ENCODE measurements around the gene DPYSL4.

The DPYSL4 gene

GRCh38 chr10:132186488-132187429 is at the start of gene DPYSL4:
TSS of gene DPYSL4 (plus strand) at chr10:132186948. CDS start at chr10:132187064, 116 bp downstream.
- Histone ChIP-seq H3K4me1 (ENCODE audit: control insufficient read depth, insufficient read depth, low read length) (no peaks in the 10 kb centered on the region), H3K9ac (ENCODE audit: low read depth, low read length) (peak within 1 kb of the TSS; percentile 26), H3K9me3 (ENCODE audit: control insufficient read depth, insufficient read depth, low read length) (no peaks in the 10 kb centered on the region), H3K4me3 (ENCODE audit: low read depth, low read length) (peak within 1 kb of the TSS; percentile 61), H3K27me3 (ENCODE audit: control insufficient read depth, insufficient read depth, low read length) (peaks cover 45% of the 10 kb centered on the region), H3K36me3 (ENCODE audit: control insufficient read depth, insufficient read depth, low read length) (no peaks in the 10 kb centered on the region)

- no peak overlapping the region for H3K9ac ChIP-seq (ENCODE audit: low read depth, low read length)
- H3K4me1 ChIP-seq (ENCODE audit: control insufficient read depth, insufficient read depth, low read length): no peaks in the 10 kb centered on the region
- H3K27me3 ChIP-seq (ENCODE audit: control insufficient read depth, insufficient read depth, low read length): no peaks in the 10 kb centered on the region
- H3K4me3 ChIP-seq (ENCODE audit: low read depth, low read length): no peak overlapping the region
- H3K36me3 ChIP-seq (ENCODE audit: control insufficient read depth, insufficient read depth, low read length): peaks cover 2% of the 10 kb centered on the region
- no peaks in the 10 kb centered on the region for H3K9me3 ChIP-seq (ENCODE audit: control insufficient read depth, insufficient read depth, low read length)
Observed at GRCh38 chr10:132137111-132138072, 49.4 kb upstream of the DPYSL4 start.

- H3K36me3 ChIP-seq (ENCODE audit: control insufficient read depth, insufficient read depth, low read length): peaks cover 2% of the 10 kb centered on the region
- H3K9ac ChIP-seq (ENCODE audit: low read depth, low read length): no peak overlapping the region
- H3K9me3 ChIP-seq (ENCODE audit: control insufficient read depth, insufficient read depth, low read length): no peaks in the 10 kb centered on the region
- H3K27me3 ChIP-seq (ENCODE audit: control insufficient read depth, insufficient read depth, low read length): no peaks in the 10 kb centered on the region
- no peaks in the 10 kb centered on the region for H3K4me1 ChIP-seq (ENCODE audit: control insufficient read depth, insufficient read depth, low read length)
- no peak overlapping the region for H3K4me3 ChIP-seq (ENCODE audit: low read depth, low read length)
Observed at GRCh38 chr10:132138133-132138532, 48.6 kb upstream of the DPYSL4 start.

- no peaks in the 10 kb centered on the region for H3K4me1 ChIP-seq (ENCODE audit: control insufficient read depth, insufficient read depth, low read length)
- no peaks in the 10 kb centered on the region for H3K9me3 ChIP-seq (ENCODE audit: control insufficient read depth, insufficient read depth, low read length)
- no peak overlapping the region for H3K4me3 ChIP-seq (ENCODE audit: low read depth, low read length)
- H3K27me3 ChIP-seq (ENCODE audit: control insufficient read depth, insufficient read depth, low read length): no peaks in the 10 kb centered on the region
- peaks cover 2% of the 10 kb centered on the region for H3K36me3 ChIP-seq (ENCODE audit: control insufficient read depth, insufficient read depth, low read length)
- no peak overlapping the region for H3K9ac ChIP-seq (ENCODE audit: low read depth, low read length)
Observed at GRCh38 chr10:132138596-132138995, 48.2 kb upstream of the DPYSL4 start.

- Histone ChIP-seq H3K4me1 (ENCODE audit: control insufficient read depth, insufficient read depth, low read length) (no peaks in the 10 kb centered on the region), H3K4me3 (ENCODE audit: low read depth, low read length) (no peak overlapping the region), H3K27me3 (ENCODE audit: control insufficient read depth, insufficient read depth, low read length) (no peaks in the 10 kb centered on the region)
Observed at GRCh38 chr10:132139526-132139925, 47.2 kb upstream of the DPYSL4 start.

GRCh38 chr10:132140167-132140925 is 46.4 kb upstream of the DPYSL4 start:
- H3K4me1 ChIP-seq (ENCODE audit: control insufficient read depth, insufficient read depth, low read length): no peaks in the 10 kb centered on the region
- H3K27me3 ChIP-seq (ENCODE audit: control insufficient read depth, insufficient read depth, low read length): no peaks in the 10 kb centered on the region
- H3K4me3 ChIP-seq (ENCODE audit: low read depth, low read length): no peak overlapping the region
- no peaks in the 10 kb centered on the region for H3K9me3 ChIP-seq (ENCODE audit: control insufficient read depth, insufficient read depth, low read length)
- peaks cover 2% of the 10 kb centered on the region for H3K36me3 ChIP-seq (ENCODE audit: control insufficient read depth, insufficient read depth, low read length)
- H3K9ac ChIP-seq (ENCODE audit: low read depth, low read length): no peak overlapping the region

More at GRCh38 chr10:132139526-132139925, 47.2 kb upstream of the DPYSL4 start:
- peaks cover 2% of the 10 kb centered on the region for H3K36me3 ChIP-seq (ENCODE audit: control insufficient read depth, insufficient read depth, low read length)
- H3K9me3 ChIP-seq (ENCODE audit: control insufficient read depth, insufficient read depth, low read length): no peaks in the 10 kb centered on the region
- no peak overlapping the region for H3K9ac ChIP-seq (ENCODE audit: low read depth, low read length)

- H3K4me1 ChIP-seq (ENCODE audit: control insufficient read depth, insufficient read depth, low read length): no peaks in the 10 kb centered on the region
- H3K9me3 ChIP-seq (ENCODE audit: control insufficient read depth, insufficient read depth, low read length): no peaks in the 10 kb centered on the region
- H3K9ac ChIP-seq (ENCODE audit: low read depth, low read length): no peak overlapping the region
- H3K27me3 ChIP-seq (ENCODE audit: control insufficient read depth, insufficient read depth, low read length): no peaks in the 10 kb centered on the region
- H3K4me3 ChIP-seq (ENCODE audit: low read depth, low read length): no peak overlapping the region
- peaks cover 2% of the 10 kb centered on the region for H3K36me3 ChIP-seq (ENCODE audit: control insufficient read depth, insufficient read depth, low read length)
Observed at GRCh38 chr10:132141076-132141475, 45.7 kb upstream of the DPYSL4 start.

- no peaks in the 10 kb centered on the region for H3K9me3 ChIP-seq (ENCODE audit: control insufficient read depth, insufficient read depth, low read length)
- H3K4me1 ChIP-seq (ENCODE audit: control insufficient read depth, insufficient read depth, low read length): no peaks in the 10 kb centered on the region
- no peak overlapping the region for H3K9ac ChIP-seq (ENCODE audit: low read depth, low read length)
- H3K27me3 ChIP-seq (ENCODE audit: control insufficient read depth, insufficient read depth, low read length): no peaks in the 10 kb centered on the region
- peaks cover 2% of the 10 kb centered on the region for H3K36me3 ChIP-seq (ENCODE audit: control insufficient read depth, insufficient read depth, low read length)
- H3K4me3 ChIP-seq (ENCODE audit: low read depth, low read length): no peak overlapping the region
Observed at GRCh38 chr10:132141526-132142395, 45.0 kb upstream of the DPYSL4 start.

- Histone ChIP-seq H3K9me3 (ENCODE audit: control insufficient read depth, insufficient read depth, low read length) (no peaks in the 10 kb centered on the region), H3K27me3 (ENCODE audit: control insufficient read depth, insufficient read depth, low read length) (no peaks in the 10 kb centered on the region), H3K4me1 (ENCODE audit: control insufficient read depth, insufficient read depth, low read length) (no peaks in the 10 kb centered on the region), H3K9ac (ENCODE audit: low read depth, low read length) (no peak overlapping the region), H3K4me3 (ENCODE audit: low read depth, low read length) (no peak overlapping the region), H3K36me3 (ENCODE audit: control insufficient read depth, insufficient read depth, low read length) (peaks cover 2% of the 10 kb centered on the region)
Observed at GRCh38 chr10:132142396-132143161, 44.2 kb upstream of the DPYSL4 start.

DNA sequence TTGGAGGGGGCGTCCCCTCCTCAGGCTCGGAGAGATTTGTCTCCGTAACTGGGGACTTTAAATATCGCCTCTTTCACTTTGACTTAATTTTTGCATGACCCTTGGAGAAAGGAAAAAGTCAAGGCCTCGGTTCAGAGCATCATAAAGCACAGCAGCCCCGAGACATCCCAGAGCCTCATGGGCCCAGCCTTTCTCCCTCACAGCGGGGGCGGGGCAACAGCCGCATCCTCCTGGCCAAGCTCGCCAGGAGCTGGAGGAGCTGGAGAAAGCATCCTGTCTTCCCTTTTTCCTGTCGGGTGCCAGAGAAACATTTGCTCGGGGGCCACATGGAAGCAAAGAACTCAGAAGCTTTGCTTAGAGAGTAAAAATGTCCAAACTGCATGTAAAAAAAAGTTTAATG is 43.6 kb upstream of the DPYSL4 start:
- Histone ChIP-seq H3K9me3 (ENCODE audit: control insufficient read depth, insufficient read depth, low read length) (no peaks in the 10 kb centered on the region), H3K4me3 (ENCODE audit: low read depth, low read length) (no peak overlapping the region), H3K9ac (ENCODE audit: low read depth, low read length) (no peak overlapping the region), H3K4me1 (ENCODE audit: control insufficient read depth, insufficient read depth, low read length) (no peaks in the 10 kb centered on the region), H3K27me3 (ENCODE audit: control insufficient read depth, insufficient read depth, low read length) (no peaks in the 10 kb centered on the region), H3K36me3 (ENCODE audit: control insufficient read depth, insufficient read depth, low read length) (peaks cover 2% of the 10 kb centered on the region)
